ENCODE data around the gene PIK3R2.

The PIK3R2 gene

DNA sequence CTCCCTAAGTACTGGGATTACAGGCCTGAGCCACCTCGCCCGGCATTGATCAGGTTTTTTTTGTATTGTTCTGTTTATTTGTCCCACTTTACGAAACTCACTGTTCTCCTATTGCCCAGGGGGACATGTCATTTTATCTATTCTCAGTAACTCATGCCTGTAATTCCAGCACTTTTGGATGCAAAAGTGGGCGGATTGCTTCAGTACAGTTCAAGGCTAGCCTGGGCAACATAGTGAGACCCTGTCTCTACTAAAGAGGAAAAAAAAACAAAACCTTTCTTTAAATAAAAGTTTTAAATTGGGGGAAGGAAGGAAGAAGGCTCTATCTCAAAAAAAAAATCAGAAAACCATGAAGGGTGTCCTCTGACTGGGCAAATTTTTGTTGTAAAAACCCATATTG lies 37.3 kb downstream of the PIK3R2 start:
- TF ChIP-seq BACH2 (CRISPR knock-in tag; IDR thresholded peaks at IDR 0.05; ENCODE audit: borderline replicate concordance): no peak
- TF ChIP-seq, protein P1, sequence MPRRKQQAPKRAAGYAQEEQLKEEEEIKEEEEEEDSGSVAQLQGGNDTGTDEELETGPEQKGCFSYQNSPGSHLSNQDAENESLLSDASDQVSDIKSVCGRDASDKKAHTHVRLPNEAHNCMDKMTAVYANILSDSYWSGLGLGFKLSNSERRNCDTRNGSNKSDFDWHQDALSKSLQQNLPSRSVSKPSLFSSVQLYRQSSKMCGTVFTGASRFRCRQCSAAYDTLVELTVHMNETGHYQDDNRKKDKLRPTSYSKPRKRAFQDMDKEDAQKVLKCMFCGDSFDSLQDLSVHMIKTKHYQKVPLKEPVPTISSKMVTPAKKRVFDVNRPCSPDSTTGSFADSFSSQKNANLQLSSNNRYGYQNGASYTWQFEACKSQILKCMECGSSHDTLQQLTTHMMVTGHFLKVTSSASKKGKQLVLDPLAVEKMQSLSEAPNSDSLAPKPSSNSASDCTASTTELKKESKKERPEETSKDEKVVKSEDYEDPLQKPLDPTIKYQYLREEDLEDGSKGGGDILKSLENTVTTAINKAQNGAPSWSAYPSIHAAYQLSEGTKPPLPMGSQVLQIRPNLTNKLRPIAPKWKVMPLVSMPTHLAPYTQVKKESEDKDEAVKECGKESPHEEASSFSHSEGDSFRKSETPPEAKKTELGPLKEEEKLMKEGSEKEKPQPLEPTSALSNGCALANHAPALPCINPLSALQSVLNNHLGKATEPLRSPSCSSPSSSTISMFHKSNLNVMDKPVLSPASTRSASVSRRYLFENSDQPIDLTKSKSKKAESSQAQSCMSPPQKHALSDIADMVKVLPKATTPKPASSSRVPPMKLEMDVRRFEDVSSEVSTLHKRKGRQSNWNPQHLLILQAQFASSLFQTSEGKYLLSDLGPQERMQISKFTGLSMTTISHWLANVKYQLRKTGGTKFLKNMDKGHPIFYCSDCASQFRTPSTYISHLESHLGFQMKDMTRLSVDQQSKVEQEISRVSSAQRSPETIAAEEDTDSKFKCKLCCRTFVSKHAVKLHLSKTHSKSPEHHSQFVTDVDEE (CRISPR knock-in tag; IDR thresholded peaks at IDR 0.05): no peak
- no peak for TF ChIP-seq ZFP3 (CRISPR knock-in tag; IDR thresholded peaks at IDR 0.05)
- TF ChIP-seq OSR1 (CRISPR knock-in tag; IDR thresholded peaks at IDR 0.05): no peak
- TF ChIP-seq, protein P2, sequence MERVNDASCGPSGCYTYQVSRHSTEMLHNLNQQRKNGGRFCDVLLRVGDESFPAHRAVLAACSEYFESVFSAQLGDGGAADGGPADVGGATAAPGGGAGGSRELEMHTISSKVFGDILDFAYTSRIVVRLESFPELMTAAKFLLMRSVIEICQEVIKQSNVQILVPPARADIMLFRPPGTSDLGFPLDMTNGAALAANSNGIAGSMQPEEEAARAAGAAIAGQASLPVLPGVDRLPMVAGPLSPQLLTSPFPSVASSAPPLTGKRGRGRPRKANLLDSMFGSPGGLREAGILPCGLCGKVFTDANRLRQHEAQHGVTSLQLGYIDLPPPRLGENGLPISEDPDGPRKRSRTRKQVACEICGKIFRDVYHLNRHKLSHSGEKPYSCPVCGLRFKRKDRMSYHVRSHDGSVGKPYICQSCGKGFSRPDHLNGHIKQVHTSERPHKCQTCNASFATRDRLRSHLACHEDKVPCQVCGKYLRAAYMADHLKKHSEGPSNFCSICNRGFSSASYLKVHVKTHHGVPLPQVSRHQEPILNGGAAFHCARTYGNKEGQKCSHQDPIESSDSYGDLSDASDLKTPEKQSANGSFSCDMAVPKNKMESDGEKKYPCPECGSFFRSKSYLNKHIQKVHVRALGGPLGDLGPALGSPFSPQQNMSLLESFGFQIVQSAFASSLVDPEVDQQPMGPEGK (CRISPR knock-in tag; IDR thresholded peaks at IDR 0.05; ENCODE audit: borderline replicate concordance): no peak
- TF ChIP-seq CSDC2 (CRISPR knock-in tag; IDR thresholded peaks at IDR 0.05): no peak
- no peak for TF ChIP-seq TCF4 (CRISPR knock-in tag; IDR thresholded peaks at IDR 0.05; ENCODE audit: borderline replicate concordance)
- TF ChIP-seq, protein P3, sequence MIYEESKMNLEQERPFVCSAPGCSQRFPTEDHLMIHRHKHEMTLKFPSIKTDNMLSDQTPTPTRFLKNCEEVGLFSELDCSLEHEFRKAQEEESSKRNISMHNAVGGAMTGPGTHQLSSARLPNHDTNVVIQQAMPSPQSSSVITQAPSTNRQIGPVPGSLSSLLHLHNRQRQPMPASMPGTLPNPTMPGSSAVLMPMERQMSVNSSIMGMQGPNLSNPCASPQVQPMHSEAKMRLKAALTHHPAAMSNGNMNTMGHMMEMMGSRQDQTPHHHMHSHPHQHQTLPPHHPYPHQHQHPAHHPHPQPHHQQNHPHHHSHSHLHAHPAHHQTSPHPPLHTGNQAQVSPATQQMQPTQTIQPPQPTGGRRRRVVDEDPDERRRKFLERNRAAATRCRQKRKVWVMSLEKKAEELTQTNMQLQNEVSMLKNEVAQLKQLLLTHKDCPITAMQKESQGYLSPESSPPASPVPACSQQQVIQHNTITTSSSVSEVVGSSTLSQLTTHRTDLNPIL (CRISPR knock-in tag; IDR thresholded peaks at IDR 0.05; ENCODE audit: low read depth): no peak
- no peak for ATAC-seq

DNA sequence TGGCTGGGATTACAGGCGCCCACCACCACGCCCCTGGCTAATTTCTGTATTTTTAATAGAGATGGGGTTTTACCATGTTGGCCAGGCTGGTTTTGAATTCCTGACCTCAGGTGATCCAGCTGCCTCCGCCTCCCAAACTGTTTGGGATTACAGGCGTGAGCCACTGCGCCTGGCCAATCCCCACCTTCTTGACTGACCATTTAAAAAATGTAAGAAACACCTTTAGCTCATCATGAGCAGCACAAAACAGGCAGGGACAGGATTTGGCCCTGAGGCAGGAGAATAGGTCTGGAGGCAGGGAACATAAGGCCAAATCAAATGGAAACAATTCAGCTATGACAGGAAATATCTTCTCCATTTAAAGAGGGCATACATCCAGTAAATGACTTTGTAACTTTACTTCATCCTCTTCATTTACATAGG lies 38.7 kb downstream of the PIK3R2 start:
- TF ChIP-seq, protein P4, sequence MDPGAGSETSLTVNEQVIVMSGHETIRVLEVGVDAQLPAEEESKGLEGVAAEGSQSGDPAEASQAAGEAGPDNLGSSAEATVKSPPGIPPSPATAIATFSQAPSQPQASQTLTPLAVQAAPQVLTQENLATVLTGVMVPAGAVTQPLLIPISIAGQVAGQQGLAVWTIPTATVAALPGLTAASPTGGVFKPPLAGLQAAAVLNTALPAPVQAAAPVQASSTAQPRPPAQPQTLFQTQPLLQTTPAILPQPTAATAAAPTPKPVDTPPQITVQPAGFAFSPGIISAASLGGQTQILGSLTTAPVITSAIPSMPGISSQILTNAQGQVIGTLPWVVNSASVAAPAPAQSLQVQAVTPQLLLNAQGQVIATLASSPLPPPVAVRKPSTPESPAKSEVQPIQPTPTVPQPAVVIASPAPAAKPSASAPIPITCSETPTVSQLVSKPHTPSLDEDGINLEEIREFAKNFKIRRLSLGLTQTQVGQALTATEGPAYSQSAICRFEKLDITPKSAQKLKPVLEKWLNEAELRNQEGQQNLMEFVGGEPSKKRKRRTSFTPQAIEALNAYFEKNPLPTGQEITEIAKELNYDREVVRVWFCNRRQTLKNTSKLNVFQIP (CRISPR knock-in tag; IDR thresholded peaks at IDR 0.05; ENCODE audit: borderline replicate concordance, low read depth): no peak
- TF ChIP-seq TCF4 (CRISPR knock-in tag; IDR thresholded peaks at IDR 0.05; ENCODE audit: borderline replicate concordance): no peak
- no peak for TF ChIP-seq ZFP3 (CRISPR knock-in tag; IDR thresholded peaks at IDR 0.05)
- TF ChIP-seq ZFP30 (CRISPR knock-in tag; IDR thresholded peaks at IDR 0.05): no peak
- no peak for TF ChIP-seq OSR1 (CRISPR knock-in tag; IDR thresholded peaks at IDR 0.05)
- TF ChIP-seq SNAI2 (CRISPR knock-in tag; IDR thresholded peaks at IDR 0.05): no peak
- no peak for TF ChIP-seq BACH2 (CRISPR knock-in tag; IDR thresholded peaks at IDR 0.05; ENCODE audit: borderline replicate concordance)
- TF ChIP-seq PPARA (CRISPR knock-in tag; IDR thresholded peaks at IDR 0.05; ENCODE audit: borderline replicate concordance): no peak
- TF ChIP-seq ESRRG (CRISPR knock-in tag; IDR thresholded peaks at IDR 0.05): no peak
- TF ChIP-seq, protein P3 (CRISPR knock-in tag; IDR thresholded peaks at IDR 0.05; ENCODE audit: low read depth): no peak
- TF ChIP-seq, protein P1 (CRISPR knock-in tag; IDR thresholded peaks at IDR 0.05): no peak
- TF ChIP-seq RARB (CRISPR knock-in tag; IDR thresholded peaks at IDR 0.05): no peak
- TF ChIP-seq CSDC2 (CRISPR knock-in tag; IDR thresholded peaks at IDR 0.05): no peak
- TF ChIP-seq GLIS3 (CRISPR knock-in tag; IDR thresholded peaks at IDR 0.05): no peak
- TF ChIP-seq, protein P2 (CRISPR knock-in tag; IDR thresholded peaks at IDR 0.05; ENCODE audit: borderline replicate concordance): no peak
- TF ChIP-seq, protein P5, sequence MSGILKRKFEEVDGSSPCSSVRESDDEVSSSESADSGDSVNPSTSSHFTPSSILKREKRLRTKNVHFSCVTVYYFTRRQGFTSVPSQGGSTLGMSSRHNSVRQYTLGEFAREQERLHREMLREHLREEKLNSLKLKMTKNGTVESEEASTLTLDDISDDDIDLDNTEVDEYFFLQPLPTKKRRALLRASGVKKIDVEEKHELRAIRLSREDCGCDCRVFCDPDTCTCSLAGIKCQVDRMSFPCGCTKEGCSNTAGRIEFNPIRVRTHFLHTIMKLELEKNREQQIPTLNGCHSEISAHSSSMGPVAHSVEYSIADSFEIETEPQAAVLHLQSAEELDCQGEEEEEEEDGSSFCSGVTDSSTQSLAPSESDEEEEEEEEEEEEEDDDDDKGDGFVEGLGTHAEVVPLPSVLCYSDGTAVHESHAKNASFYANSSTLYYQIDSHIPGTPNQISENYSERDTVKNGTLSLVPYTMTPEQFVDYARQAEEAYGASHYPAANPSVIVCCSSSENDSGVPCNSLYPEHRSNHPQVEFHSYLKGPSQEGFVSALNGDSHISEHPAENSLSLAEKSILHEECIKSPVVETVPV (CRISPR knock-in tag; IDR thresholded peaks at IDR 0.05): no peak
- no peak for TF ChIP-seq TOX (CRISPR knock-in tag; IDR thresholded peaks at IDR 0.05; ENCODE audit: borderline replicate concordance)
- ATAC-seq: no peak
